A172 (cell line): Measurements from ENCODE around the gene B4GAT1. TPM values are rescaled to one million over a fixed set of nuclear protein-coding genes. Genes with fewer than 3 reads are reported as not detected.
A peak's percentile ranks its signal among the peaks of the same experiment; 100 is the strongest.
"Not testable (repeated sequence)": the region's sequence is repeated elsewhere in the genome, so short reads cannot be mapped to it uniquely, and the experiment has no call there.

Experiments
- DNase-seq: peaks from one replicate; pipeline ENCODE4 v3.0.0-alpha.2; 2015; ENCODE audit warnings: low spot score
- total RNA-seq: library from RNA; depleted of rRNA; stranded (reverse); fragments of >200 nt; shearing (Covaris generic); gene quantifications from 2 replicates; pipeline ENCODE4 v1.2.3, GENCODE V29; 2014

B4GAT1 gene
- total RNA-seq, 1 experiment from 2014 or later = 54.1 TPM

DNA sequence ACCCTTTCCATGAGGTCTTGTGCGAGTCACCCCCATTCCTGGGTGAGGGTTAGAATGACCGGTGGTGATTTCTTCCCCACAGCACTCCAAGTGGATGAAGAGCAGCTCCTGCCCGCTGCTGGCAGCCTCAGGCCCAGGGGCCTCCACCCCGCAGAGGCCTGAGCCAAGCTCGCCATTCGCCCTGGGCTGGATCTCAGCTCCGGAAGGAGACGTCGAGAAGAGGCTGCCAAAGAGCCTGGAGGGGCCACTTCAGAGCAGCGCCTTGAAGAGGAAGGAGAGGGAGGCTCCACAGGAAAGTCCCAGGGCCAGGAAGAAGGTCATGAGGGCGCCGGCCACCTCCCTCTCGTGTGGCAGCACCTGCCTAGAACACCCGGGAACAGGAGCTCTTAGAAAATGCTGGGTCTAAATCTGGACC lies 15.8 kb upstream of the B4GAT1 start:
- DNase-seq = no peak

DNA sequence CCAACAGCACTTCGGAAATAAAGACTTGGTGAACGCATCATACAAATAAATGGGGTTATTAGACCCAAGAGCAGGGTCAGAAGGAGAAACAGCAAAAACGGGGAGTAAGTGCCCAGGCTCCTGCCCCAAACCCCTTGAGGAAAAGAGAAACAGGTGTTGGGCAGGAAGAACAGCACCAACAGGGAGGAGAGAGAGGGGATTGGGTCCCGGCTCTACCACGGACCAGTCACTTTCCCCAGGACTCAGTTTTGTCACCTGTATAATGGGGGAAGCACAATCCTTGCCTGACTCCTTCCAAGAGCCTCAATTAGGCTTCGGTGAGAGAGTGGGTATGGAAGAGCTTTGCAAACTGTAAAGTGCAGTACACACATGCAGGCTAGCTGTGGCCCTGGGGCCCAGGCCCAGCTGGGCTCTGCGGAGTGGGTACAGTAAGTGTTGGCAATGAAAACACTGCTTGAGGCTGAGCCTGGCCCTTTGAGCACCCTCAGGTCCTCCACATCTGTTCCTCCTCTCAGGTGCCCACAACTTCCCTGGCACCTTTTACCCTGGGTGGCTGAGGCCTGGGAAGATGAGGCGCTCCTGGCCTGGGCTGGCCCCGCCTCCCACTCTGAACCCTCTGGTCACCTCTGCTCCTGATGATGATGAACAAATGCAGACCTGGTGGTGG lies 15.2 kb upstream of the B4GAT1 start:
- no peak for DNase-seq

DNA sequence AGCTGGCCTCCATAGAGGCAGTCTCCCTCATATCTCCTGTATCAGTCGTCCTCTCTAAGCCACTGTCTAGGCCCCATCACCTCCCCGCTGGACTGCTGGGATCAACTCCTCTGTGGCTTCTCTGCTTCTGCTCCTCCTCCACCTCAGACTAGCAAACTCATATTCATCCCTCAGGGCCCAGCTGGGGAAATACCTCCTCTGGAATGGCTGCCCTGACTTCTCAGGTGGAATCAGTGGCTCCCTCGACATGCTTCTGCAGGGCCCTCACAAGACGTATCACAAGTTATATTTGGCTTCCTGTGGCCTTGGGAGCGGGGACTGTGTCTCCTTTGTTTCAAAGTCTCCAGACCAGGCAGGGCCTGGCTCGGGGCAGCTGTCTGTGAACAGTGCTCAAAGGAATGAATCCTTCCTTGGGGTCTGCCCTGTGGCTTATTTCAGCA lies 14.1 kb upstream of the B4GAT1 start:
- DNase-seq = no peak

DNA sequence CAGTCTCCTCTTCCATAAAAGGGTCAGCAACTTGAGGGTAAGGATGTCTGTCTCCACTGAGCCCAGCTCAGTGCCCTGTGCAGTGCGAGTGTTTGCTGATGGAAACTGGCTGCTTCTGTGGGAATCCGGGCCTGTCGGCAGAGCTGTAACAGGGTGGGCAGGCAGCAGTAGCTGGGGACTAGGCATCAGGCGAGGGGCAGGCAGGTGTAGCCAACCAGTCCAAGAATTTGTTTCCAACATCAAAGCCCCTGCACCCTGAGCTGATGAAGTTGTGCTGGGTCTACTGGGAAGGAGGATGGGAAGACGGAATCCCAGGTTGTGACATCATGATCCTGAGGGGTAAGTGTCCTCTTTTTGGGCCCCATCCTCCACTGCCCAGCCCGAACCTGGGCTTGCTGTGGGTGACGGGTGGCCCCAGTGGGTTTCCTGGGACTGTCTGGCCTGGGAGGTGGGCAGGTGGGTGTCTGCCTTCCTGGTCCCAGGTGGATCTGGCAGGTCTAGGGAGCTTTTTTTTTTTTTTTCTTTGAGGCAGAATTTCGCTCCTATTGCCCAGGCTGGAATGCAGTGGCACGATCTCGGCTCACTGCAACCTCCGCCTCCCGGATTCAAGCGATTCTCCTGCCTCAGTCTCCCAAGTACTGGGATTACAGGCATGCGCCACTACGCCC lies 13.1 kb upstream of the B4GAT1 start:
- no peak for DNase-seq

DNA sequence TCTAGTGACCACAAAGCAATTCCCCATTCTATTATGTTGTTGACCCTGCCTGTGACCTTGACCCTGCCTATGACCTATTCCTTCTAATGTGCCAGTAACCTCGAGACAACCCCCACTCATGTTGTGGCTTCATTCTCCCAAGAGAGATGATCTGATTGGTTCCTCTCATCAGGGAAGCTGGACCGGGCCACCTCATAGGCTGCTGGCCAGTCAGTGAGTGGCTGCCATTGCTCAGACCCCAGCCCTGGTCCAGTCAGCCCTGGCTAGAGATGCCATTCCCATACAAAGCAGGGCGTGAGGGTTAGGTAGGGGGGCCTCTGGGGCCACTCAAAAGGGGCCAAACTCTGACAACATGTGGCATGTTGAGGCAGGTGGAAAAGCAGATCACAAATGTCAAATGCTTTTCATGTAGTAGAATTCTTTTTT lies 12.2 kb upstream of the B4GAT1 start:
- DNase-seq = no peak

GRCh38 chr11:66350560-66351235 lies 3.3 kb upstream of the B4GAT1 start:
- DNase-seq = not testable (repeated sequence)

- DNase-seq = no peak
Observed at GRCh38 chr11:66349084-66349386, 1.6 kb upstream of the B4GAT1 start.

- no peak for DNase-seq
Observed at GRCh38 chr11:66346476-66347424, 679 bp downstream of the B4GAT1 start.

- DNase-seq = no peak
Observed at GRCh38 chr11:66345316-66345649, 2.1 kb downstream of the B4GAT1 start.

GRCh38 chr11:66344550-66345315 lies 2.7 kb downstream of the B4GAT1 start, which contains the start of gene BRMS1:
TSS of gene BRMS1 (minus strand) at chr11:66345104. CDS start at chr11:66342234, 2,870 bp downstream.
- peak; percentile 92 for DNase-seq

- no peak for DNase-seq
Observed at GRCh38 chr11:66343176-66343575, 4.3 kb downstream of the B4GAT1 start.

GRCh38 chr11:66341502-66342126 lies 5.8 kb downstream of the B4GAT1 start:
- no peak for DNase-seq

DNA sequence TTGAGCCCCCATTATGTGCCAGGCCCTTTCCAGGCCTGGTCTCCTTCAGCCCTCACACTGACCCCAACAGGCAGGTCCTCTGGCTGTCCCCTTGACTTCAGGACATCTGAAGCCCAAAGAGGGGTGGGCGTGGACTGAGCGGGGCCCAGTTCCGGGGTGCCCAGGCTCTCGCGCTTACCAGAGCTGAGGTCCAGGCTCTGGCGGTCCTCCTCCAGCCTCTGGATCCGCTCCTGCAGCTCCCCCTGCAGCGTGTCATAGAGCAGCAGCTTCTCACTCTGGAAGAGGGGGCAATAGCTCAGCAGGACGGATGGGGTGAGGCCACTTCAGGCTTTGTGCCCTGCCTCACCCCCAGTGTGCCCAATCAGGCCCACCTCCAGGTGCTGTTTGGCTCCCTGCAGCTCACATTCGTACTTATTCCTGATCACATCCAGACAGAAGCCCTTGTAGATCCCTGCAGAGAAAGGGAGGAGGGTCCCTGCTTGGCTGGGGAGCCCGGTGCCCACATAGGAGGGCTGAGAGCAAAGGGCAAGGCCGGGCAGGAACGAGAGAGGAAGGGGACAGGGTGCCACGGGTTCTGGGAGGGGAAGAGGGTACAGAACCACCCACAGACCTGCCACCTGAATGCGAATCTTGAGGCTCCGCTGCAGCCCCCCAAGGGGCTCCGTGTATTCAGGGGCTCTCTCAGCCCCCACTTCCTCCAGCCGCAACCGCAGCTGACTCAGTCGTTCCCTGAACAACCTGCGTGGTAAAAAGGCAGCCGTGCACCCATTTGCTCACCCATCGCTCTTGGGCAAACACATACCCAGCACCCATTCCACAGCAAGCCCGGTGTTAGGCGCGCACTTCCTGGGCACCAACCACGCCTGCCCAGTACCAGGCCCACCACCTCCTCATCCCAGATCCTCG lies 6.6 kb downstream of the B4GAT1 start:
- no peak for DNase-seq

DNA sequence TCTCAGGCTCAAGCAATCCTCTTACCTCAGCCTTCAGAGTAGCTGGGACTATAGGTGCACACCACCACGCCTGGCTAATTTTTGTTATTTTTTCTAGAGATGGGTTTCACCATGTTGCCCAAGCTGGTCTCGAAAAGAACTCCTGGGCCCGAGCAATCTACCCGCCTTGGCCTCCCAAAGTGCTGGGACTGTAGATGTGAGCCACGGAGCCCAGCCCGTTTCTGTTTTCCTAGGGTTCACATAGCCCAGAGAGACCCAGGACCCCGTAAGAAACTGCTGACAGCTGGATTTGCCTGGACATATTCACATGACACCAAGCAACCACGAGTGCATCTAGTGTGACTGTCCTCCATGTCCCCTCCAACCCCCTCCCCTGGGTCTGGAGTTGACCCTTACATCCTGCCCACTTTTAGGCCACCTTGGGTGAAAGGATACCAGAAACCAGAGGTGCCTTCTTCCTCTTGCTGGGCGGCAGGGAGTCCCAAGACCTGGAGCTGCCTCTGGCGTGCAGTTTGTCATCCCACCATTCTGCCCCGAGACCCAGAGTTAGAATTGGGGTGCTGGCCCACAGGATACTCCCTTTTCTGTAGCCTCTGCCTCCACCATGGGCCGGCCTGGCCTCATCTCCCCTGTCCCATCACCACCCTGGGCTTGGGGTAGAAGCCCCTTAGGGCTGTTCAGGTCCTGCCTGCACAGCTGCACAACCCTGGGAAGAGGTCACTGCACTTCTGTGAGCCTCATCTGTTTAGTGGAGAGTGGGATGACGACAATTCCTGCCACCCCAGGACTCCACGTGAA lies 7.5 kb downstream of the B4GAT1 start:
- no peak for DNase-seq

- DNase-seq = no peak
Observed at GRCh38 chr11:66339162-66339675, 8.2 kb downstream of the B4GAT1 start.

GRCh38 chr11:66338276-66339161 lies 8.9 kb downstream of the B4GAT1 start:
- no peak for DNase-seq

- DNase-seq = peak; percentile 50
Observed at GRCh38 chr11:66337103-66337899, 10.1 kb downstream of the B4GAT1 start.
